Raji (cell line): ENCODE data around the gene ALDH1L1.

Experiments used
- POLR2A ChIP-seq: IDR thresholded peaks from 2 replicates; pipeline ENCODE4 v1.6.1; 2011; ENCODE audit warnings: low read depth, low read length, control low read depth; ENCODE audit not compliant: insufficient read depth

The ALDH1L1 gene

DNA sequence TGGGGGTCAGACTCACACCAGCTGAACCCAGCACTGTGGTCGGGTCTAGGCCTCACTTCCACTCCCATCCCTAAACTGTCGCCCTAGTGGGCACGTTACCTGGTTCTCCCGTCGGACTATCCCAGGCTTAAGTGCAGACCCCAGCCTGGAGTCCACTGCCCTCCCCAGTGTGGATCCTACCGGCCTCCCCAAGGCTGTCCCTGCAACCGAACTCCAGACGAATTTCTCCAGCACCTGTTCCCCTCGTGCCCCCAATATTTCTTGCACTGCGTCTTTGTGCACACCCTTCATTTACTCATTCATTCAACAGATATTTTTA lies 122.9 kb downstream of the ALDH1L1 start:
- TF ChIP-seq POLR2A: no peak

DNA sequence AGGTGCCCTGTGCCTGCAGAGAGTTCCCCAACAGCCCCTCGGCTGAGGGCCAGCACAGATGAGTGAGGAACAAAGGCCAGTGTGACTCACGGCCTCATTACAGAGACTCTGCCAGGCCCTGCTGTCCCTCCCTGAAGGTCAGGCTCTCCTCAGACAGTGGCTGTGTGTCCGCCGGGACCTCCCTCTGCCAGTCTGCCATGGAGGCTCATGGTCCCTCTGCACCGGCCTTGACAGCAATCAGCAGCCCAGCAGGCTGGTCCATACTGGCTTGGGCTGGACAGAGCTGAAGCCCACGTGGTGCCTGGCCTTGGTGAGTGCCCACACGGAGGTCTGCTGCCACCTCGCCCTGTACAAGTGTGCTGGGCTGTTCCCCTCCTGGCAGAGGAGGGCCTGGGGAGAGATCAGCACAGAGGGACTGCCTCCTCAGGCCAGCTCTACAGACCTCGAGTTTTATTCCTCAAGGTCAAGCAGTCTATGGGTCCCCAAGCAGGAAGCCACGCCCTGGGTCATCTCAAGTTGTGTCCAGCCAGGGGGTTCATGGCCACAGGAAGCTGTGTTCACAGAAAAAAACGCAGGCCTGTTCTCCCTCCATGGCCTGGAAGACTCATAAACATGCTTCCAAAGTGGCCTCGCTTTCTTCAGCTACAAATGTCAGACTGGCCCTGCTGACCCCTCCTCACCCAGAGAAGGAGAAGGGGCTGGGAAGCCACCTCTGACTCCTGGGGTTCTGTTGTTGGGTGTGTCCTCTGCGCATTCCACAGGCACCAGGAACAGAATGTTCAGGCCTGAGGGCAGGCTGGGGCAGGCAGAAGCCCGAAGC lies 123.5 kb downstream of the ALDH1L1 start:
- no peak for TF ChIP-seq POLR2A

DNA sequence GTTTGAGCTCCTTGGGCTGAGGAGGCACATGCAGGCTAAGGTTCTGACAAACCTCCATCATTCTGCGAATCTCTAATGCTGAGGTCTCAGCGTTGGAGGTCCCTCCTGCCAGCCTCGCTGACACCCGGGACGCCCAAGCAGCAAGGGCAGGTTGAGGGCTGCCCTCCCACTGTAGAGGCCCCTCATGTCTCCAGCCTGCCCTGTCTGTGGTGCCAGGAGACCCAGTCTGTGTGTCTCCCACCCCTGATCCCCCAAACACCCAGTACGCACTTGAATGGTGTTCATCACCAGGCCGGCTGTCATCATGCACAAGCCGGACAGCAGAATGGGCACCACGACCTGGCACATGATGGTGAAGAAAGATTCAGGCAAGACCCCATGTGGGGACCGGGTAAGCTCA lies 124.3 kb downstream of the ALDH1L1 start:
- TF ChIP-seq POLR2A: no peak

GRCh38 chr3:126054870-126055269 lies 125.5 kb downstream of the ALDH1L1 start:
- TF ChIP-seq POLR2A: no peak

- no peak for TF ChIP-seq POLR2A
Measured at GRCh38 chr3:126053949-126054569, 126.3 kb downstream of the ALDH1L1 start.
